SK-N-SH treated with all-trans-retinoic acid at 6 μM for 48 hours (cell line): ENCODE data around the gene LRP5.

Source experiments
- ESRRG ChIP-seq: fragments of 250-450 bp; sonication (Bioruptor Pico); IDR thresholded peaks from 2 replicates; pipeline ENCODE4 v1.6.1; 2021; ENCODE audit warnings: mild to moderate bottlenecking
- OSR1 ChIP-seq: fragments of 250-450 bp; sonication (Bioruptor Pico); IDR thresholded peaks from 2 replicates; pipeline ENCODE4 v1.8.0; 2022; ENCODE audit warnings: moderate library complexity, mild to moderate bottlenecking, inconsistent platforms
- TOX ChIP-seq: fragments of 250-450 bp; sonication (Bioruptor Pico); IDR thresholded peaks from 2 replicates; pipeline ENCODE4 v1.8.0; 2021; ENCODE audit warnings: mild to moderate bottlenecking, moderate library complexity, borderline replicate concordance
- ZNF8 ChIP-seq: fragments of 450-650 bp; formaldehyde crosslinking; IDR thresholded peaks from 2 replicates; pipeline ENCODE4 v1.5.0; 2020; ENCODE audit warnings: mild to moderate bottlenecking, moderate library complexity
- TF ChIP-seq, protein P1 (sequence below): fragments of 250-450 bp; sonication (Bioruptor Pico); IDR thresholded peaks from 2 replicates; pipeline ENCODE4 v1.8.0; 2020; ENCODE audit warnings: mild to moderate bottlenecking, moderate library complexity, borderline replicate concordance
- TF ChIP-seq, protein P2 (sequence below): fragments of 250-450 bp; sonication (Bioruptor Pico); IDR thresholded peaks from 2 replicates; pipeline ENCODE4 v1.8.0; 2021; ENCODE audit warnings: low read depth, mild to moderate bottlenecking, moderate library complexity, borderline replicate concordance

DNA sequence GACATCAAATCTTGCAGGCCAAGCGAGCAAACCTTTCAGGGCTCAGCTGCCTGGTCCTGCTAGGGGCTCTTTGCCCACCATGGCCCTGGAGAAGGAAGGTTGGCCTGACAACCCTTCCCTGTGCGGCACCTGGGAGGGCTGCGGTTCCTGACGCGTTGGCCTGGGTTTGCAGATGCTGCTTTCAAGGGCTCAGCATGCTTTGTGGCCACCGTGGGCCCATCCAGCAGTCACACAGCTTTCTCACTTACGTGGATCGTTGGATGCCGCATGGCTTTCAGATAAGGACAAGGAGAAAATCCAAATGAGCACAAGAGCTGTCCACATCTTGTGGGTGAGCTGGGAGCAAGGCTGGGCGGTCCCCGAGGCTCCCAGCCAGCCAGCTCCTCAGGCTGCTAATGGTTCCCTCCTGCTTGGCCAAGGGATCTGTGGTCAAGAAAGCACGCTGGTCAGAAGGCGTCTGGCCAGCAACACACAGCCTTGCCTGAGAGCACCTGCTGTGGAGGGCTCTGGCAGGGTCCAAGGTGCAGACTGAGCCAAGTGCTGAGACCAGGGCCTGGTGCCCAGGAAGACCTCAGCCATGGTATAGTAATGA, 48.9 kb upstream of the LRP5 start:
- TF ChIP-seq, protein P1, sequence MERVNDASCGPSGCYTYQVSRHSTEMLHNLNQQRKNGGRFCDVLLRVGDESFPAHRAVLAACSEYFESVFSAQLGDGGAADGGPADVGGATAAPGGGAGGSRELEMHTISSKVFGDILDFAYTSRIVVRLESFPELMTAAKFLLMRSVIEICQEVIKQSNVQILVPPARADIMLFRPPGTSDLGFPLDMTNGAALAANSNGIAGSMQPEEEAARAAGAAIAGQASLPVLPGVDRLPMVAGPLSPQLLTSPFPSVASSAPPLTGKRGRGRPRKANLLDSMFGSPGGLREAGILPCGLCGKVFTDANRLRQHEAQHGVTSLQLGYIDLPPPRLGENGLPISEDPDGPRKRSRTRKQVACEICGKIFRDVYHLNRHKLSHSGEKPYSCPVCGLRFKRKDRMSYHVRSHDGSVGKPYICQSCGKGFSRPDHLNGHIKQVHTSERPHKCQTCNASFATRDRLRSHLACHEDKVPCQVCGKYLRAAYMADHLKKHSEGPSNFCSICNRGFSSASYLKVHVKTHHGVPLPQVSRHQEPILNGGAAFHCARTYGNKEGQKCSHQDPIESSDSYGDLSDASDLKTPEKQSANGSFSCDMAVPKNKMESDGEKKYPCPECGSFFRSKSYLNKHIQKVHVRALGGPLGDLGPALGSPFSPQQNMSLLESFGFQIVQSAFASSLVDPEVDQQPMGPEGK (CRISPR knock-in tag), result no peak
- TF ChIP-seq OSR1 (CRISPR knock-in tag), result no peak
- TF ChIP-seq, protein P2, sequence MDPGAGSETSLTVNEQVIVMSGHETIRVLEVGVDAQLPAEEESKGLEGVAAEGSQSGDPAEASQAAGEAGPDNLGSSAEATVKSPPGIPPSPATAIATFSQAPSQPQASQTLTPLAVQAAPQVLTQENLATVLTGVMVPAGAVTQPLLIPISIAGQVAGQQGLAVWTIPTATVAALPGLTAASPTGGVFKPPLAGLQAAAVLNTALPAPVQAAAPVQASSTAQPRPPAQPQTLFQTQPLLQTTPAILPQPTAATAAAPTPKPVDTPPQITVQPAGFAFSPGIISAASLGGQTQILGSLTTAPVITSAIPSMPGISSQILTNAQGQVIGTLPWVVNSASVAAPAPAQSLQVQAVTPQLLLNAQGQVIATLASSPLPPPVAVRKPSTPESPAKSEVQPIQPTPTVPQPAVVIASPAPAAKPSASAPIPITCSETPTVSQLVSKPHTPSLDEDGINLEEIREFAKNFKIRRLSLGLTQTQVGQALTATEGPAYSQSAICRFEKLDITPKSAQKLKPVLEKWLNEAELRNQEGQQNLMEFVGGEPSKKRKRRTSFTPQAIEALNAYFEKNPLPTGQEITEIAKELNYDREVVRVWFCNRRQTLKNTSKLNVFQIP (CRISPR knock-in tag), result no peak
- no peak for TF ChIP-seq TOX (CRISPR knock-in tag)
- TF ChIP-seq ZNF8 (CRISPR knock-in tag), result no peak
- TF ChIP-seq ESRRG (CRISPR knock-in tag), result no peak
